Breast epithelium (tissue), 3 donors: ENCODE measurements around the gene FKRP.

Experiments used
- CTCF ChIP-seq, 3 donors: fragments of 450-650 bp; IDR thresholded peaks; one replicate each; pipeline ENCODE4 v1.5.1; 2016 to 2017; ENCODE audit warnings: antibody characterized with exemption in 3 of 3, mild to moderate bottlenecking in 3 of 3, moderate library complexity in 3 of 3
- POLR2A ChIP-seq: fragments of 450-650 bp; IDR thresholded peaks from one replicate; pipeline ENCODE4 v1.6.1; 2016; ENCODE audit warnings: antibody characterized with exemption, mild to moderate bottlenecking, moderate library complexity
- POLR2AphosphoS5 ChIP-seq, 3 donors: sonication (generic); formaldehyde crosslinking; IDR thresholded peaks; one replicate each; pipeline ENCODE4 v1.6.1; 2017; ENCODE audit warnings: antibody characterized with exemption in 3 of 3

GRCh38 chr19:46733690-46734292 lies 12.1 kb upstream of the FKRP start:
- TF ChIP-seq POLR2AphosphoS5 (IDR thresholded peaks at IDR 0.05) = no peak
- no peak for TF ChIP-seq CTCF (IDR thresholded peaks at IDR 0.05)
- TF ChIP-seq POLR2A = no peak
